Adipose tissue (tissue), 3 donors: ENCODE results near the gene CLDN7. TPM values are rescaled to one million over a fixed set of nuclear protein-coding genes. Genes with fewer than 3 reads are reported as not detected.

ENCODE experiments used
- H3K27ac ChIP-seq: one replicate; pipeline ENCODE4 v1.5.1; 2013; ENCODE audit warnings: low read depth, low read length
- WGBS, 3 donors: extraction: QIAGEN DNeasy Blood & Tissue Kit; methylation state at CpG; one replicate each; pipeline ENCODE4 v1.1.7; 2013; 5-methylcytosine and 5-hydroxymethylcytosine counted together
- polyA plus RNA-seq, 3 donors: library from polyadenylated mRNA; stranded (reverse); fragments of 200-250 nt; gene quantifications; one replicate each; pipeline ENCODE4 v1.2.3, GENCODE V29; 2013
- donor health status: healthy with polysubstance abuse.
- donor health status: Bipolar disorder and iron deficiency.
- donor health status: healthy.

Gene CLDN7
- polyA plus RNA-seq: 10 to 100 TPM in 1 of 3 donors, 1 to 10 TPM in 2; 4.8 to 88.9 (median 6.7) TPM

- no peak within 1 kb of the TSS for H3K27ac ChIP-seq
These were observed at the start of gene CLDN7 for GRCh38 chr17:7262192-7262934. Gene CLDN7, minus strand, starts transcription at chr17:7262478. Its CDS starts 435 bp downstream, at chr17:7262043.

GRCh38 chr17:7311110-7311705 is 48.9 kb upstream of the CLDN7 start:
- no peak overlapping the region for H3K27ac ChIP-seq

More at GRCh38 chr17:7262192-7262934, at the start of gene CLDN7:
- WGBS, 3 donors: 4 to 10% (median 8%) methylated on average over 60 to 64 of the region's 64 CpGs

GRCh38 chr17:7309628-7310027 is 47.4 kb upstream of the CLDN7 start:
- WGBS, 3 donors: 78 to 84% (median 81%) methylated on average over 12 of the region's 12 CpGs
- H3K27ac ChIP-seq: no peak overlapping the region

More at GRCh38 chr17:7311110-7311705, 48.9 kb upstream of the CLDN7 start:
- 72 to 83% (median 79%) methylated on average over 7 of the region's 7 CpGs for WGBS, 3 donors

- 0 to 2% (median 0%) methylated on average over 14 of the region's 14 CpGs for WGBS, 3 donors
- peak overlapping the region; percentile 82 for H3K27ac ChIP-seq
These were observed 46.6 kb upstream of the CLDN7 start for GRCh38 chr17:7308625-7309433.

- WGBS, 3 donors: 0 to 1% (median 0%) methylated on average over 78 to 102 of the region's 104 CpGs
- peak overlapping the region; percentile 82 for H3K27ac ChIP-seq
These were observed 45.7 kb upstream of the CLDN7 start for GRCh38 chr17:7307686-7308624.

- peak within 1 kb of the TSS; percentile 82 for H3K27ac ChIP-seq
- 0 to 1% (median 1%) methylated on average over 64 of the region's 64 CpGs for WGBS, 3 donors
These were observed 44.8 kb upstream of the CLDN7 start, which contains the start of gene EIF5A for GRCh38 chr17:7306911-7307685. Gene EIF5A, plus strand, starts transcription at chr17:7307628. Its CDS starts 2,008 bp downstream, at chr17:7309636.

- H3K27ac ChIP-seq: no peak overlapping the region
- 94 to 98% (median 95%) methylated on average over 7 of the region's 7 CpGs for WGBS, 3 donors
These were observed 41.9 kb upstream of the CLDN7 start for GRCh38 chr17:7304179-7304578.

- WGBS, 3 donors: 3 to 4% (median 3%) methylated on average over 50 to 51 of the region's 51 CpGs
- H3K27ac ChIP-seq: no peak overlapping the region
These were observed 34.0 kb upstream of the CLDN7 start for GRCh38 chr17:7296189-7296861.

GRCh38 chr17:7295230-7296180 is 33.2 kb upstream of the CLDN7 start:
- H3K27ac ChIP-seq: no peak overlapping the region
- 55 to 61% (median 57%) methylated on average over 42 of the region's 42 CpGs for WGBS, 3 donors

- 1 to 2% (median 2%) methylated on average over 47 to 57 of the region's 57 CpGs for WGBS, 3 donors
- no peak within 1 kb of the TSS for H3K27ac ChIP-seq
These were observed 32.4 kb upstream of the CLDN7 start, which contains the start of gene YBX2 for GRCh38 chr17:7294614-7295153. Gene YBX2, minus strand, starts transcription at chr17:7294639. Its CDS starts 139 bp downstream, at chr17:7294500.

GRCh38 chr17:7293816-7294613 is 31.7 kb upstream of the CLDN7 start:
- 4 to 11% (median 6%) methylated on average over 27 to 71 of the region's 75 CpGs for WGBS, 3 donors
- H3K27ac ChIP-seq: no peak overlapping the region

GRCh38 chr17:7293159-7293558 is 30.9 kb upstream of the CLDN7 start:
- WGBS, 3 donors: 57 to 75% (median 63%) methylated on average over 11 of the region's 11 CpGs
- H3K27ac ChIP-seq: no peak overlapping the region

- 24 to 54% (median 30%) methylated on average over 6 of the region's 6 CpGs for WGBS, 3 donors
- no peak overlapping the region for H3K27ac ChIP-seq
These were observed 30.5 kb upstream of the CLDN7 start for GRCh38 chr17:7292729-7293128.

GRCh38 chr17:7292194-7292593 is 29.9 kb upstream of the CLDN7 start:
- H3K27ac ChIP-seq: no peak overlapping the region
- 73 to 86% (median 76%) methylated on average over 2 of the region's 2 CpGs for WGBS, 3 donors
